Keratinocyte (primary cell): ENCODE data around the gene ADGRV1. TPM values are rescaled to one million over a fixed set of nuclear protein-coding genes. Genes with fewer than 3 reads are reported as not detected.

ENCODE experiments used
- DNase-seq: peaks from one replicate; pipeline ENCODE4 v3.0.0-alpha.2; 2011; ENCODE audit warnings: low read depth, missing footprints, low spot score
- FAIRE-seq: peaks from 2 replicates; lab custom pipeline; 2011; peaks lifted over from hg19 to GRCh38; lab: Jason Lieb, UNC
- H2AFZ ChIP-seq: 2 replicates; pipeline ENCODE4 v1.6.0; 2012; ENCODE audit warnings: low read length, control low read depth, inconsistent platforms; ENCODE audit not compliant: control insufficient read depth
- H3K27ac ChIP-seq: 2 replicates; pipeline ENCODE4 v1.5.1; 2011; ENCODE audit warnings: low read length; ENCODE audit not compliant: control insufficient read depth, insufficient read depth
- H3K27me3 ChIP-seq: 3 replicates; pipeline ENCODE4 v1.6.0; 2011; ENCODE audit warnings: low read length; ENCODE audit not compliant: control insufficient read depth, insufficient read depth; ENCODE audit errors: extremely low read depth
- H3K36me3 ChIP-seq, 2 experiments: 2 replicates in 1 of 2; 3 replicates in 1 of 2; pipeline ENCODE4 v1.5.1; 2011; ENCODE audit warnings: low read length in 2 of 2, mild to moderate bottlenecking in 1 of 2; ENCODE audit not compliant: control insufficient read depth in 2 of 2, insufficient read depth in 2 of 2; ENCODE audit errors: extremely low read depth in 1 of 2
- H3K4me1 ChIP-seq: 3 replicates; pipeline ENCODE4 v1.5.1; 2011; ENCODE audit warnings: low read length; ENCODE audit not compliant: control insufficient read depth, insufficient read depth; ENCODE audit errors: extremely low read depth
- H3K4me2 ChIP-seq: 3 replicates; pipeline ENCODE4 v1.6.0; 2011; ENCODE audit warnings: low read depth, low read length; ENCODE audit not compliant: control insufficient read depth, insufficient read depth; ENCODE audit errors: extremely low read depth
- H3K4me3 ChIP-seq, 3 experiments: fragments of 200-600 bp in 1 of 3; sonication (generic) in 1 of 3; 2 replicates in 2 of 3; 3 replicates in 1 of 3; pipeline ENCODE4 v1.5.1; 2011 to 2016; ENCODE audit warnings: low read length in 3 of 3, mild to moderate bottlenecking in 3 of 3, control low read depth in 2 of 3, inconsistent platforms in 1 of 3, low read depth in 1 of 3, mixed read lengths in 1 of 3, mixed run types in 1 of 3, moderate library complexity in 1 of 3; ENCODE audit not compliant: control insufficient read depth in 2 of 3, insufficient read depth in 2 of 3; ENCODE audit errors: extremely low read depth in 1 of 3
- H3K79me2 ChIP-seq: 2 replicates; pipeline ENCODE4 v1.6.0; 2012; ENCODE audit warnings: low read length; ENCODE audit not compliant: control insufficient read depth, insufficient read depth
- H3K9ac ChIP-seq: 3 replicates; pipeline ENCODE4 v1.6.0; 2011; ENCODE audit warnings: low read length; ENCODE audit not compliant: control insufficient read depth, insufficient read depth; ENCODE audit errors: extremely low read depth
- H3K9me1 ChIP-seq: 3 replicates; pipeline ENCODE4 v1.6.0; 2011; ENCODE audit warnings: low read length; ENCODE audit not compliant: control insufficient read depth, insufficient read depth; ENCODE audit errors: extremely low read depth
- H3K9me3 ChIP-seq: 2 replicates; pipeline ENCODE4 v1.5.1; 2012; ENCODE audit warnings: low read depth, low read length; ENCODE audit not compliant: control insufficient read depth
- H4K20me1 ChIP-seq: 3 replicates; pipeline ENCODE4 v1.6.0; 2011; ENCODE audit warnings: low read length; ENCODE audit not compliant: control insufficient read depth, insufficient read depth; ENCODE audit errors: extremely low read depth
- EZH2 ChIP-seq: IDR thresholded peaks from one replicate; pipeline ENCODE4 v1.6.1; 2012; ENCODE audit warnings: inconsistent platforms, mild to moderate bottlenecking, low read length, moderate library complexity
- dilution Hi-C: fragments of 300-500 bp; cut with MboI; formaldehyde crosslinking; loops from one replicate; pipeline ENCODE4 v1.7.0; 2020; ENCODE audit warnings: low sequenced_read_pairs; ENCODE audit not compliant: extremely low pct_ligation_motif_present
- polyA plus RNA-seq, 5 experiments: library from polyadenylated mRNA; depleted of rRNA in 3 of 5; stranded (reverse) in 3 of 5; stranded (forward) in 1 of 5; unstranded in 1 of 5; fragments of >200 nt; gene quantifications; 1 replicate in 1 of 5; 2 replicates in 3 of 5; 3 replicates in 1 of 5; pipeline versions ENCODE4 v1.2.1 to v1.2.3, GENCODE V29; 2011 to 2012; ENCODE audit warnings: missing spikeins in 2 of 5, low read depth in 1 of 5, low replicate concordance in 1 of 5
- TF ChIP-seq, protein P1 (sequence below), 3 experiments: IDR thresholded peaks in 1 of 3; conservative IDR thresholded peaks in 1 of 3; optimal IDR thresholded peaks in 1 of 3; 2 replicates in 2 of 3; 3 replicates in 1 of 3; pipeline versions ENCODE3 to v1.5.1; 2011; ENCODE audit warnings: low read length in 3 of 3, mild to moderate bottlenecking in 3 of 3, moderate library complexity in 2 of 3, control low read depth in 1 of 3, inconsistent platforms in 1 of 3; ENCODE audit not compliant: insufficient read depth in 2 of 3; ENCODE audit errors: extremely low read depth in 1 of 3

ADGRV1 gene
- polyA plus RNA-seq, 1 donor (not counting 4 experiments of a cell fraction or from before 2014, with no cell fraction given): 0.05 TPM

- no peak for FAIRE-seq
- no peak overlapping the region for H2AFZ ChIP-seq
- dilution Hi-C loops: no loop called here
These were observed 582.1 kb downstream of the ADGRV1 start for GRCh38 chr5:91140657-91141056.

DNA sequence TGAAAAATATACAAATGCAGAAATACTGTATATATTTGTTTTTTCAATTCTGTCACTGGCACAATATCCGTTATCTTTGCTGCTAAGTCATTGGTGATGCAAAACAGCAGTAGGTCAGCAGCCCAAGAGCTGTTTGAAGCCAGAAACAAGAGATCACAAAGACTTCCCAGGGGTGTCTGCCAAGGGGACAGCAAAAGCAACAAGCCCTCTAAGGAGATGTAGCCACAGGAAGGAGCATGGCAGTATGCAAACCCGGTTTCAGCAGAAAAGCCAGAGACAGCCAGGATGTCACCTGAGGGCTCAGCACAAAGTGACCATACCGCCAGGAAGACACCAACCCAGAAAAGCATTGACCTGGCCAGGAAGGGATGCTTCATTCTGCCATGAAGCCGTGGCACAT, 583.0 kb downstream of the ADGRV1 start:
- H3K27me3 ChIP-seq: no peaks in the 10 kb centered on the region
- no peak overlapping the region for H3K4me3 ChIP-seq
- H3K27ac ChIP-seq: no peak overlapping the region
- H3K36me3 ChIP-seq: no peaks in the 10 kb centered on the region
- H3K9me1 ChIP-seq: no peaks in the 10 kb centered on the region
- no peak overlapping the region for H2AFZ ChIP-seq
- H3K4me1 ChIP-seq: peaks cover 13% of the 10 kb centered on the region
- dilution Hi-C loops: no loop called here
- TF ChIP-seq, protein P1, sequence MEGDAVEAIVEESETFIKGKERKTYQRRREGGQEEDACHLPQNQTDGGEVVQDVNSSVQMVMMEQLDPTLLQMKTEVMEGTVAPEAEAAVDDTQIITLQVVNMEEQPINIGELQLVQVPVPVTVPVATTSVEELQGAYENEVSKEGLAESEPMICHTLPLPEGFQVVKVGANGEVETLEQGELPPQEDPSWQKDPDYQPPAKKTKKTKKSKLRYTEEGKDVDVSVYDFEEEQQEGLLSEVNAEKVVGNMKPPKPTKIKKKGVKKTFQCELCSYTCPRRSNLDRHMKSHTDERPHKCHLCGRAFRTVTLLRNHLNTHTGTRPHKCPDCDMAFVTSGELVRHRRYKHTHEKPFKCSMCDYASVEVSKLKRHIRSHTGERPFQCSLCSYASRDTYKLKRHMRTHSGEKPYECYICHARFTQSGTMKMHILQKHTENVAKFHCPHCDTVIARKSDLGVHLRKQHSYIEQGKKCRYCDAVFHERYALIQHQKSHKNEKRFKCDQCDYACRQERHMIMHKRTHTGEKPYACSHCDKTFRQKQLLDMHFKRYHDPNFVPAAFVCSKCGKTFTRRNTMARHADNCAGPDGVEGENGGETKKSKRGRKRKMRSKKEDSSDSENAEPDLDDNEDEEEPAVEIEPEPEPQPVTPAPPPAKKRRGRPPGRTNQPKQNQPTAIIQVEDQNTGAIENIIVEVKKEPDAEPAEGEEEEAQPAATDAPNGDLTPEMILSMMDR (optimal IDR thresholded peaks at IDR 0.05 in 1 of 3, IDR thresholded peaks at IDR 0.05 in 1 of 3, conservative IDR thresholded peaks at IDR 0.05 in 1 of 3; ENCODE audit: extremely low read depth in 1 of 3, insufficient read depth in 2 of 3, low read length in 3 of 3): no peak
- TF ChIP-seq EZH2: no peak
- no peak for DNase-seq
- no peak for FAIRE-seq
- no peaks in the 10 kb centered on the region for H3K79me2 ChIP-seq
- no peaks in the 10 kb centered on the region for H3K9me3 ChIP-seq
- no peaks in the 10 kb centered on the region for H4K20me1 ChIP-seq
- H3K9ac ChIP-seq: no peak overlapping the region
- H3K4me2 ChIP-seq: no peak overlapping the region

More at GRCh38 chr5:91140657-91141056, 582.1 kb downstream of the ADGRV1 start:
- Histone ChIP-seq H3K4me2 (no peak overlapping the region), H3K9me3 (no peaks in the 10 kb centered on the region), H3K27ac (no peak overlapping the region), H3K27me3 (no peaks in the 10 kb centered on the region), H4K20me1 (no peaks in the 10 kb centered on the region), H3K9ac (no peak overlapping the region), H3K79me2 (no peaks in the 10 kb centered on the region), H3K4me1 (peaks cover 23% of the 10 kb centered on the region), H3K9me1 (no peaks in the 10 kb centered on the region), H3K36me3 (no peaks in the 10 kb centered on the region), H3K4me3 (no peak overlapping the region)
- DNase-seq: no peak
- no peak for TF ChIP-seq EZH2
- TF ChIP-seq, protein P1 (optimal IDR thresholded peaks at IDR 0.05 in 1 of 3, IDR thresholded peaks at IDR 0.05 in 1 of 3, conservative IDR thresholded peaks at IDR 0.05 in 1 of 3; ENCODE audit: extremely low read depth in 1 of 3, insufficient read depth in 2 of 3, low read length in 3 of 3): no peak
